HCT116 (cell line): ENCODE measurements around the gene POLN.

Experiments
- CBX3 ChIP-seq: IDR thresholded peaks from 2 replicates; pipeline ENCODE4 v1.6.1; 2012; ENCODE audit warnings: low read depth
- EZH2 ChIP-seq: fragments of 200-600 bp; sonication (generic); IDR thresholded peaks from 2 replicates; pipeline ENCODE4 v1.6.1; 2017; ENCODE audit warnings: antibody characterized with exemption, mixed run types
- EZH2phosphoT487 ChIP-seq: fragments of 200-600 bp; IDR thresholded peaks from 2 replicates; pipeline ENCODE4 v1.6.1; 2018; ENCODE audit warnings: antibody characterized with exemption, borderline replicate concordance
- POLR2A ChIP-seq: IDR thresholded peaks from 2 replicates; pipeline ENCODE4 v1.7.0; 2011; ENCODE audit warnings: borderline replicate concordance; ENCODE audit not compliant: insufficient read depth, insufficient read length; ENCODE audit errors: extremely low read depth
- POLR2AphosphoS5 ChIP-seq: IDR thresholded peaks from 2 replicates; pipeline ENCODE4 v1.6.1; 2011; ENCODE audit warnings: mild to moderate bottlenecking, low read depth, low read length, moderate library complexity
- TCF7L2 ChIP-seq: IDR thresholded peaks from 2 replicates; pipeline ENCODE4 v1.7.0; 2011; ENCODE audit warnings: borderline replicate concordance, inconsistent platforms; ENCODE audit not compliant: insufficient read depth, insufficient read length; ENCODE audit errors: extremely low read depth
- ZNF274 ChIP-seq: fragments of 200-500 bp; sonication (Bioruptor generic); IDR thresholded peaks from 2 replicates; pipeline ENCODE4 v1.6.1; 2014; ENCODE audit warnings: mild to moderate bottlenecking, low read depth, low read length, inconsistent platforms
- TF ChIP-seq, protein P1 (sequence below): IDR thresholded peaks from 2 replicates; pipeline ENCODE4 v1.6.1; 2012
- TF ChIP-seq, protein P2 (sequence below), 3 experiments: fragments of 200-600 bp in 1 of 3; sonication (generic) in 1 of 3; IDR thresholded peaks in 2 of 3; conservative IDR thresholded peaks in 1 of 3; 2 replicates each; pipeline ENCODE4 v1.5.1; 2012 to 2017; ENCODE audit warnings: low read depth in 2 of 3, low read length in 2 of 3, antibody characterized with exemption in 1 of 3, borderline replicate concordance in 1 of 3, control low read depth in 1 of 3, mild to moderate bottlenecking in 1 of 3, mixed read lengths in 1 of 3, mixed run types in 1 of 3, moderate library complexity in 1 of 3; ENCODE audit not compliant: insufficient read depth in 1 of 3
- TF ChIP-seq, protein P3 (sequence below): IDR thresholded peaks from 2 replicates; pipeline ENCODE4 v1.6.1; 2011; ENCODE audit warnings: mild to moderate bottlenecking, low read length, moderate library complexity; ENCODE audit not compliant: insufficient replicate concordance; ENCODE audit errors: extremely low read depth
- TF ChIP-seq, protein P4 (sequence below): IDR thresholded peaks from 2 replicates; pipeline ENCODE4 v1.6.1; 2012; ENCODE audit warnings: low read depth

DNA sequence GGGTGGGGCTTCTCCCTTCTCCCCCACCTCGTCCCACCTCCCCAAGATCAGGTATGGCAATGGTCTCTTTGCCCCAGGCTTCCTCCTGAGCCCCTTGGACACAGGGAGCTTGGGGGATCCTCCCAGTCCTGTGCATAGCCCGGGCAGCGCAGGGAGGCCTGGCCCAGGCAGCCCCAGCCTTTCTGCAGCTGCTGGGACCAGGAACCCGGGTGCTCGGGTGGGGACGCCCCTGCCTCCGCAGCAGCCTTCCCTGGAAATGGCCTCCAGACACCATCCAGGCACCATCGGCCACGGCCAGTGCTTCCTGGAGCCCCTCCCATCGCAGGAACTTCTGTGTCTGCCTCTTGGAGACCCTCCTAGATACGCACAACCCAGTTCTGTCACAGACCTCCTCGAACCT, 25.9 kb upstream of the POLN start:
- TF ChIP-seq EZH2 = no peak
- TF ChIP-seq, protein P1, sequence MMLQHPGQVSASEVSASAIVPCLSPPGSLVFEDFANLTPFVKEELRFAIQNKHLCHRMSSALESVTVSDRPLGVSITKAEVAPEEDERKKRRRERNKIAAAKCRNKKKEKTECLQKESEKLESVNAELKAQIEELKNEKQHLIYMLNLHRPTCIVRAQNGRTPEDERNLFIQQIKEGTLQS = no peak
- TF ChIP-seq, protein P2, sequence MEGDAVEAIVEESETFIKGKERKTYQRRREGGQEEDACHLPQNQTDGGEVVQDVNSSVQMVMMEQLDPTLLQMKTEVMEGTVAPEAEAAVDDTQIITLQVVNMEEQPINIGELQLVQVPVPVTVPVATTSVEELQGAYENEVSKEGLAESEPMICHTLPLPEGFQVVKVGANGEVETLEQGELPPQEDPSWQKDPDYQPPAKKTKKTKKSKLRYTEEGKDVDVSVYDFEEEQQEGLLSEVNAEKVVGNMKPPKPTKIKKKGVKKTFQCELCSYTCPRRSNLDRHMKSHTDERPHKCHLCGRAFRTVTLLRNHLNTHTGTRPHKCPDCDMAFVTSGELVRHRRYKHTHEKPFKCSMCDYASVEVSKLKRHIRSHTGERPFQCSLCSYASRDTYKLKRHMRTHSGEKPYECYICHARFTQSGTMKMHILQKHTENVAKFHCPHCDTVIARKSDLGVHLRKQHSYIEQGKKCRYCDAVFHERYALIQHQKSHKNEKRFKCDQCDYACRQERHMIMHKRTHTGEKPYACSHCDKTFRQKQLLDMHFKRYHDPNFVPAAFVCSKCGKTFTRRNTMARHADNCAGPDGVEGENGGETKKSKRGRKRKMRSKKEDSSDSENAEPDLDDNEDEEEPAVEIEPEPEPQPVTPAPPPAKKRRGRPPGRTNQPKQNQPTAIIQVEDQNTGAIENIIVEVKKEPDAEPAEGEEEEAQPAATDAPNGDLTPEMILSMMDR (IDR thresholded peaks at IDR 0.05 in 2 of 3, conservative IDR thresholded peaks at IDR 0.05 in 1 of 3; ENCODE audit: borderline replicate concordance in 1 of 3, insufficient read depth in 1 of 3, low read depth in 2 of 3, low read length in 2 of 3) = no peak
- TF ChIP-seq POLR2AphosphoS5 = no peak
- TF ChIP-seq, protein P3, sequence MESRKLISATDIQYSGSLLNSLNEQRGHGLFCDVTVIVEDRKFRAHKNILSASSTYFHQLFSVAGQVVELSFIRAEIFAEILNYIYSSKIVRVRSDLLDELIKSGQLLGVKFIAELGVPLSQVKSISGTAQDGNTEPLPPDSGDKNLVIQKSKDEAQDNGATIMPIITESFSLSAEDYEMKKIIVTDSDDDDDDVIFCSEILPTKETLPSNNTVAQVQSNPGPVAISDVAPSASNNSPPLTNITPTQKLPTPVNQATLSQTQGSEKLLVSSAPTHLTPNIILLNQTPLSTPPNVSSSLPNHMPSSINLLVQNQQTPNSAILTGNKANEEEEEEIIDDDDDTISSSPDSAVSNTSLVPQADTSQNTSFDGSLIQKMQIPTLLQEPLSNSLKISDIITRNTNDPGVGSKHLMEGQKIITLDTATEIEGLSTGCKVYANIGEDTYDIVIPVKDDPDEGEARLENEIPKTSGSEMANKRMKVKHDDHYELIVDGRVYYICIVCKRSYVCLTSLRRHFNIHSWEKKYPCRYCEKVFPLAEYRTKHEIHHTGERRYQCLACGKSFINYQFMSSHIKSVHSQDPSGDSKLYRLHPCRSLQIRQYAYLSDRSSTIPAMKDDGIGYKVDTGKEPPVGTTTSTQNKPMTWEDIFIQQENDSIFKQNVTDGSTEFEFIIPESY = no peak
- no peak for TF ChIP-seq EZH2phosphoT487
- no peak for TF ChIP-seq ZNF274
- TF ChIP-seq TCF7L2 = no peak
- no peak for TF ChIP-seq POLR2A
- TF ChIP-seq CBX3 = no peak
- TF ChIP-seq, protein P4, sequence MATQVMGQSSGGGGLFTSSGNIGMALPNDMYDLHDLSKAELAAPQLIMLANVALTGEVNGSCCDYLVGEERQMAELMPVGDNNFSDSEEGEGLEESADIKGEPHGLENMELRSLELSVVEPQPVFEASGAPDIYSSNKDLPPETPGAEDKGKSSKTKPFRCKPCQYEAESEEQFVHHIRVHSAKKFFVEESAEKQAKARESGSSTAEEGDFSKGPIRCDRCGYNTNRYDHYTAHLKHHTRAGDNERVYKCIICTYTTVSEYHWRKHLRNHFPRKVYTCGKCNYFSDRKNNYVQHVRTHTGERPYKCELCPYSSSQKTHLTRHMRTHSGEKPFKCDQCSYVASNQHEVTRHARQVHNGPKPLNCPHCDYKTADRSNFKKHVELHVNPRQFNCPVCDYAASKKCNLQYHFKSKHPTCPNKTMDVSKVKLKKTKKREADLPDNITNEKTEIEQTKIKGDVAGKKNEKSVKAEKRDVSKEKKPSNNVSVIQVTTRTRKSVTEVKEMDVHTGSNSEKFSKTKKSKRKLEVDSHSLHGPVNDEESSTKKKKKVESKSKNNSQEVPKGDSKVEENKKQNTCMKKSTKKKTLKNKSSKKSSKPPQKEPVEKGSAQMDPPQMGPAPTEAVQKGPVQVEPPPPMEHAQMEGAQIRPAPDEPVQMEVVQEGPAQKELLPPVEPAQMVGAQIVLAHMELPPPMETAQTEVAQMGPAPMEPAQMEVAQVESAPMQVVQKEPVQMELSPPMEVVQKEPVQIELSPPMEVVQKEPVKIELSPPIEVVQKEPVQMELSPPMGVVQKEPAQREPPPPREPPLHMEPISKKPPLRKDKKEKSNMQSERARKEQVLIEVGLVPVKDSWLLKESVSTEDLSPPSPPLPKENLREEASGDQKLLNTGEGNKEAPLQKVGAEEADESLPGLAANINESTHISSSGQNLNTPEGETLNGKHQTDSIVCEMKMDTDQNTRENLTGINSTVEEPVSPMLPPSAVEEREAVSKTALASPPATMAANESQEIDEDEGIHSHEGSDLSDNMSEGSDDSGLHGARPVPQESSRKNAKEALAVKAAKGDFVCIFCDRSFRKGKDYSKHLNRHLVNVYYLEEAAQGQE = no peak
